ENCODE data around the gene MYOF. TPM values are rescaled to one million over a fixed set of nuclear protein-coding genes. Genes with fewer than 3 reads are reported as not detected.

The MYOF gene
- total RNA-seq, 1 donor from 2014 or later = 21.0 TPM

DNA sequence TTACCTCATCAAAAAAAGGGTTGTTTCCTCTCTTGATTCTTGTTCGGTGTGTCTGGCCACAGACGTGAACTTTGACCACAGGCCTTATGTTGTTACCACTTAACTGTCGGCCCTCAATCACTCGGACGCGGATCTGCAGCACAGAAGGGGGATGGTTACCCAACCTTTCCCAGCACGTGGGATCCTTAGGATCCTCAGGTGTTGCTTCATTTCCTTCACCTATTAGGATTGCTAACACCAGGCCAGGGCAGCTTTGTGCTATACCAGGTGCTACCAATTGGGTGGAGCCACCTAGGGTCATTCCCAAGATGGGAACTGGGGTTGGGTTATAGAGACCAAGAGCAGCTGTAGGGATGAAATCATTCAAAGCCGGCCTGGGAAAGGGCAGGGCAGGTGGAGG is 73.4 kb downstream of the MYOF start:
- DNase-seq (no peak), ATAC-seq (no peak)
- intact Hi-C loops (cut with micrococcal nuclease) = no loop called here

DNA sequence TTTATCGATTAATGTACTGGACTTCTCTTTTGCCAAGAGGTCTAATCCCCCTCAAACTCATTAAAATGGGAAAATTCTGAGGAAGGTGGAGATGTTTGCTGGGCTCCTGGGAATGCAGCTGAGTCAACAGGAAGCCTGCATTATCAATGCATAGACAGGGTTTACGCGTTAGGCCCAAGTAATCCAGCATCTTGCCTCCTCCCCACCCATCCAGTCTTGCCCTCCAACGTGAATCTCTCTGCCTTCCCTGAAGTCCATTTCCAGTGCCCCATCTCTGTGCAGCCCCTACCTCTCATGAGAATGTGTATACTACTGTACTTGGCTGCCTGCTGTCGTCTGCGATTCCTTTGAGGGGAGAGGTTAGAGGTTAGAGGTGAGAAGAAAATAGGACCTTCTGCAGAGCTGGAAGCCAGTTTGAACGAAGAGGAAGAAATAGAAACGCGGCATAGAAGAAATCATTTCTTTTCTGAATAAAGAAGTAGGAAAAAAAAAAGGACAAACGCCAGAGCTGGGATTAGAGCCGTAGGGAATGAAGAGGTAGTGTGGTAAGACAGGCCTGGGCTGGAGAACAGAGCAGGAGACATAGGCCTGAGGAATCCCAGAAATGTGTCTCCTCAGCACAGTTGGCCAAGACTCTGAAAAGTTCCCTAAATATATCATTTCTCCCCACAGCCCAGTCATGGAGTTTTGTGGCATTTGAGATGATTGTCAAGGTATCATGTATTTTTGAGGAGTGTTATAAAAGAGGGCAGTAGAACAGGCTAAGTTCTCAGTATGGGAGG is 75.6 kb downstream of the MYOF start:
- no peak for DNase-seq
- no peak for ATAC-seq
- intact Hi-C loops (cut with micrococcal nuclease) = no loop called here

DNA sequence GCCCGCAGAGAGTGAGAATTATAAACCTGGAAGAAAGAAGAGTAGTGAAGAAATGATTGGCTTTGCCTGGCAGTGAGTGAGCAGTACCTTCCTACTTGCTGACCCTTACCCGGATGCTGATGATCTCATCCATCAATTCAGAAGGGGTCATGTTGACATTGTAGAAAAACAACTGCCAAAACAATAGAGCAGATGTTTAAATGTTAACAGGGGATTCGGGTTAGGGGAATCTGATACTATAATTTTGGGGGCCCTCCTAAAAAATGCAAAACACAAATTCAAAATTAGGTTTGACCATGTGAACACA is 78.1 kb downstream of the MYOF start:
- intact Hi-C loops (cut with micrococcal nuclease) = no loop called here
- ATAC-seq = no peak

DNA sequence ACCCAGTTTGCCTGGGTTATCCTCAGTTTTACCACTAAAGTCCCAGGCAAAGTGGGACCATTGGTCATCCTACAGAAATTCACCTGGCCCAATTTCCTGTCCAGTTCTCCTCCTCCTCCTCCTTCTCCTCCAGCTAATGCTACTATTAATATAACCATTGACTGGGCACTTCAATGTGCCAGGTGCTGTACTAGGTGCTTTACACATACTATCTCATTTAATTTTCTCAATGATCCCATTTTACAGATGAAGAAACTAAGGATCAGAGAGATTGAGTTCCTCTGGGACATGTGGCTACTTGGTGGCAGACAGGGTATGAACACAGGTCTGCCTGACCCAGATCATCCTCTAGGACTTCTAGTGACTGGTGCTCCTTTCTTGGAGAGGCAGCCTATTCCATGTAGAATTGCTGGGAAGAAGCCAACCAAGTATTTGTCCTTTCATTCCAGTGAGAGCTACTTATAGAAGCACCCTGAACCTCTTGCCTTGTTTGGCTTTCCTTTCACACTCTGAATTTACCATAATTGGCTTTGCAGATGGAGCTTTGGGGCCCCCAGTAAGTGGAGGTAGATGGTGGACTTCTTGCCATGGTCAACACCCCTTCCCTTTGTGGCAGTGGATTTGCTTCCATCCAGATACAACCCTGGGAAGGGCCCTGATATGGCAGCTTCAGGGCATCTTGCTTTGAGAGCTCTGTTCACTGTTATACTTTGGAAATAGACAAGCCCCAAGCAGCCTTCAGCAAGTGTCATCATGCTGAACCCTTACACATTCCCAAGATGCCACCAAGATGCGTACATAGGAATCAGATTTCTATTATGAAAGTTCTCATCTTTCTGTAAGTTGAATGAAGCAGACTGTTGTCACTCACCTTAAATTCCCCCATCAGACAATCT is 78.7 kb downstream of the MYOF start:
- ATAC-seq = peak; percentile 6
- no peak for DNase-seq
- intact Hi-C loops (cut with micrococcal nuclease) = no loop called here

More for the DNA sequence above, 78.1 kb downstream of the MYOF start:
- no peak for DNase-seq

DNA sequence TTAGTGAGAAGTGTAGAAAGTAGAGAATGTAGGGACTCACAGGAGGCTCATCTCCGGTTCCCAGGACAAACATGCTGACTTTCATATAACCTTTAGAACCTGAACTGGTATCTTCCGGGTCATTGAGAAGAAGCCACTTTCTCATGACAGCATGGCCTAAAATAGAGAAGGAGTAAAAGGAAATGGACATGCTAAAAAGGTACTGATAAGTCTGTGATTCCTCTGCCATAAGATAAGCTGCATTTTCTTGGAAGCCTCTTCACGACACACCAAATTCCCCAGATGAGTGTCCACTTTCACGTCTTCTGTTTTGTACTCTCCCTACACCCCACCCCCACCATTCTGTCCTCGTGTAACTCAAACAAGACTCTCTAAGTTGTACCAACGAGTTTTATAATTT is 79.9 kb downstream of the MYOF start:
- peak; percentile 38 for ATAC-seq
- intact Hi-C loops (cut with micrococcal nuclease) = no loop called here
- no peak for DNase-seq

DNA sequence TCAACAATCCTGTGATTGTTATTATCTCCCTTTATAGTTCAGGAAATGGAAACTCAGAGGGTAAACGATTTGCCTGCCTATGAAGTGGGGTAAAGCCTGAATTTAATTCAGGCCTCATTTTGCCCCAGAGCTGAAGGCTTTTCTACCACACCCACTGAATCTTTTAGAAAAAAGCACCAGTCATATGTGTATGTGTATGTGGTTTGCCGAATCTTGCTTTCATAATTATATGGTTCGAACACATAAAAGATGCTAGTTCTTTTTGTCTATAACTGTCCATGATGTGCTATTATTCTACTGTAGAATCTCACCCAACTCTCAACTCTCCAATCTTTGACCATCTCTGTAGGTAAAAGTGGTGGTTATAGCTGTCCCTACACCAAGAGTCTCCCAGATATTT is 83.6 kb downstream of the MYOF start:
- intact Hi-C loops (cut with micrococcal nuclease) = no loop called here
- no peak for ATAC-seq
- no peak for DNase-seq

DNA sequence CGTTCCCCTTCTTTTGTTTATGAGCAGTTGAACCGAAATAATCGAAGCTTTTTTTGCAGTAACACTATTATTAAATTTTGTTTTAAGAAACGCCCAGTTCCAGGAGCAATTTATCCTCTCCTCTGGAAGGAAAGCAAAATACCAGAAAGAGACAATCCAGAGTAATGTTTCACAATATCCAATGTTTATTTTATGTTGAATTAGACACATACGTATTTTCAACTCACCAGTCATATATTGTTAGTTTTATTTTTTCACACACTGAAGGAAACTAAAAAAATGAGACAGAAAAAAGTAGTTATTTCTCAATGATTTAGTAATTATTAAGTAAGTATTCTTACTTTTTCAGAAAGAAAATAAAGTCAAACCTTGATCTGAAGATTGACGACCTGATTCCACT is 85.1 kb downstream of the MYOF start:
- no peak for ATAC-seq

DNA sequence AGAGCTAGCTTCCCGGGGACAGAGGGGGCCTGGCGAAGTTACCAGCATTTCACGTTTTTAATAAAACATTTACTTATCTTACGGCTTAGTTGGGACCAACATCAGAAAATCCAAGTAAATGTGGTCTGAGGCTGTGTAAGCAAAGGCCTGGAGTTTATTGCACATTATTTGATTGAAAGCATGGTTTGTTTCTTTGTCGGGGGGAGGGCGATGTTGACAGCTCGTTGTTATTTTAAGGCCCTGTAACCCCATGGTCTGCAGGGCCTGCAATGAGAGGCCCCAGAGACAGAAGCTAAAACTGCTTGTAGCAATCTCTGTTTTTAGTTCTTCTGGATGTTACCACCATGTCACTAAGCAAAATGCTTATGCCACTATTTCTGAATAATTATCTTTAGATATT is 88.9 kb downstream of the MYOF start:
- ATAC-seq (peak; percentile 71), DNase-seq (no peak)
- intact Hi-C loops (cut with micrococcal nuclease) = no loop called here

More for the DNA sequence above, 85.1 kb downstream of the MYOF start:
- intact Hi-C loops (cut with micrococcal nuclease) = no loop called here
- no peak for DNase-seq

DNA sequence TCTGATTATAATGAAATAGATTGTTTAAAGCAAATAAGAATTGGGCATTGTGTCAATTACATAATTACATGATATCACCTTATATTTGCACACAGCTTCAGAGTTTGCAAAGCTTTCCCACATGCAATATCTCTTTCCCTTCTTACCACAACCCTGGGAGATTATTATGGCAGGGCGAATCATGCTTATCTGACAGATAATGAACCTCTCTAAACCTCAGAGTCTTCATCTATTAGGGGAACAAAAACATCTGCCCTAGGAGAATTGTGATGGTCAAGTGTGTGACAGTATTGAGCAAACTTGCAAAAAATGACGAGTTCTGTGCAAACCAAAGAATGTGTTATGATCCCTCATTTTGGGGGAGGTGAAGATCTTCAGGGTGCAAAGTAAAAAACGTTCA is 90.0 kb downstream of the MYOF start:
- ATAC-seq (no peak), DNase-seq (no peak)
- intact Hi-C loops (cut with micrococcal nuclease) = no loop called here

DNA sequence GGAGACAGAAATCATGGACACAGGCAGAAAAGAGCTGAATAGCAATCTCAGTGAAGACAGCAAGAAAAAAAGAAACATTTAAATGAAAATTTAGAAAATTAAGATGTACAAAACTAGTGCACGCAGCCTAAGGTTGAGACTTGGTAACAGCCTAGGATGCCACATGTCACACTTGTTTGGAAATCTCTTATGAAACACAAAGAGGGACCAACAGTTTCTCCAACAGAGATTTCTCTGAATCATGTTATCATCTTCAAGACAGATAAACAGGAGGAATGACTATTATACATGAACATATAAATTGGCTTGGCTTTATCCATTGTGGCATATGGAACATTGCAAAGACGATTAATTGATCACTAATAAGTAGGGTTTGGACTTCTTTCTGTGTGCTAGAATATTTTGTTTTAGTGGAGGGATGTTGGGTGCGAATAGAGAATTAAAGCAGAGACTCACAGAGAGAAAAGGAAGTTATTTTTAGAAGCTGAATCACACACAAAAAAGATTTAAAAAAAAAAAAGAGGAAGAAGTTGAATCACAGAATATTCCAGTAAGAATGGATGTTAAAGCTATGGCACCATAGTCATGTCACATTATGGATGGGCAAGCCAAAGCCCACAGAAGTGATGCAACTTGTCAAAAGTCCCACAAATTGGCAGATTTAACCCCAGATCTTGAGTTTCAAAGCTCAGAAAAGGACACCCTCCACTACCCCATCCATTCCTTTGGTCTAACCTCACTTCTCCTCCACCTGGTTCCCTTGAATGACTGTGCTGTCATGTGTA is 91.6 kb downstream of the MYOF start:
- intact Hi-C loops (cut with micrococcal nuclease) = no loop called here
- ATAC-seq (no peak), DNase-seq (no peak)

DNA sequence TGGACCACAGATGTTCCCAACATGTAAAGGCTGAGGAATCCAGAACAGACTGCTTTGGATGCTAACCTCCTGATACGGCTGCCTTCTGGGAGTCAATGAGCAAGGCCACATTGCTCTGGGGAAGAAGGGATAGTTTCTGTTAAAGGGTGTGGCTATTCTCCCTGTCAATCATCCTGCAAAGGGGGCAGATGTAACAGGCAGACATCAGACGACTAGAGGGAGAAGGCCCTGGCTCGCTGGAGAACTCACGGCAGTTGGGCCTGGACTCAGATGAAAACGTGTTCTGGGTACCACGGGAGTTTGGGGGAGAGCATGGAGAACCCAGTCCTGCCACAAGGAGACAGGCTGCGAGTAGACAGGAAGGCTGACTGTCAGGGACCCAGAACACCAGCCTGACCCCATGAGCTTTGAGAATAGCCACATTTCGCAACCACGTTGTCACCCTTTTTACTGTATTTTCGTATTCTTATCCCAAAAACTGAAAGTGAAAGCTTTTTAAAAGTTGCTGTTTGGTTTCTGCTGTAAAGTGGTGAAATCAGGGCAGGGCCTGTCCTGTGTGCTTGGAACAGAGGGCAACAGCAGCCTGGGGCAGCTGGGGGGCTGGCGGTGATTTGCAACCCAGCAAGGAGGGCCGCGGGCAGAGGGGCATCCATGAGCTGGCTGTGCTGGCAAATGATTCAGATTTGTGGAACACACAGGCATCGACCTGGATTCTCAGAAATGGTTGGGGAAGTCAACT is 95.3 kb downstream of the MYOF start:
- intact Hi-C loops (cut with micrococcal nuclease) = no loop called here
- DNase-seq (peak; percentile 37), ATAC-seq (peak; percentile 61)

DNA sequence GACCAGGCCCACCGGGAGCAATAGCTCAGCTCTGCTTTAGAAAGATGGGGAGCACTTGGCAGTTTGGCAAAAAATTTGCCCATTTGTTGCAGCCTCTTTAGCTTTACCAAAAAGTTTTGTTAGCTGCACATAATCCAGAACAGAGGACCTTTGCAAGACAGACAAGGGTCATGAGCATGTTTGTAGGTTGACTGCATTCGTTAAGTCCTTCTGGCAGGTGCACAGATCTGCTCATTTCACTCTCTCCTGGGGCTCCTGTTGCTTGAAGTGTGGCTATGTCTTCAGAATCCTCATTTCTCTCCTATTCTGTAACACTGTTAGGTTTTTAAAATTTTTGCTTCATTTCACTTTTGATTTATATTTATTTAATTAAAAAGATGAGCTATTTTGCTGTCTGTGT is 96.8 kb downstream of the MYOF start:
- DNase-seq (no peak), ATAC-seq (no peak)
- intact Hi-C loops (cut with micrococcal nuclease) = no loop called here

DNA sequence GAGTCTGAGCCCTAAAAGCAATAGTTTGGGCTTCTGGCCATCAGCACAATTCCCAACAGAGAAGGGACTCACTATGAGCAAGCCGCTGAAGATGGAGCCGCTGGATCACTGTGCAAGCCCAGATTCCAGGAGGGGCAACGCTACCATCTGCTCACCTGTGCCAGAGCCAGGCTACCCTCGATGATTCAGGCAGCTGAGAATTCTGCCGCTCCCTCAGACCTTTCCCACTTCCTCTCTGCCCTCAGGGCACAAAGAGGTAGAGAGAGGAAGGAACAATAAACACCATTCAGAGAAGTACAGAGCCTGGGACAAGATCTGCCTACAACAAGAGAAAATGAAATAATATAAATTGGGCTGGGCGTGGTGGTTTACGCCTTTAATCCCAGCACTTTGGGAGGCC is 98.1 kb downstream of the MYOF start:
- no peak for DNase-seq
- intact Hi-C loops (cut with micrococcal nuclease) = no loop called here
- no peak for ATAC-seq

DNA sequence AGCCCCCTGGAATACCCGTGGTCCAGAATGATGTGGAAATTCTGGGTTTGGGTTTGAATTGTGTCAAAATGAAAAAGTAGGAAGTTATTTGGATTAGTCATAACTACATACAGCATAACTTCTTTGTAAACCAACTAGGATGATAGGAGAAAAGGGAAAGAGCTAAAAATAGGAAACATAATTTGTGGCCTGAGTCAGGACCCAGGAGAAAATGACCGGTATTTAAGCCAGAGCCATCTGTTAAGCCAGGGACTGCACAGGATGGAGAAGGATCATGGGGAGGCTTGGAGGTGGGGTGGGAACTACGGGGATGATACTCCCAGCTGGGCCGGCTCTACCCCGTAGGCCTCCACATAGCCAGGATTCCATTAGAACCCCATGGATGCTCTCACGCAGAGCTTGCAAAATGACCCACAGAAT is 98.6 kb downstream of the MYOF start:
- ATAC-seq (peak; percentile 63), DNase-seq (no peak)
- intact Hi-C loops (cut with micrococcal nuclease) = no loop called here

DNA sequence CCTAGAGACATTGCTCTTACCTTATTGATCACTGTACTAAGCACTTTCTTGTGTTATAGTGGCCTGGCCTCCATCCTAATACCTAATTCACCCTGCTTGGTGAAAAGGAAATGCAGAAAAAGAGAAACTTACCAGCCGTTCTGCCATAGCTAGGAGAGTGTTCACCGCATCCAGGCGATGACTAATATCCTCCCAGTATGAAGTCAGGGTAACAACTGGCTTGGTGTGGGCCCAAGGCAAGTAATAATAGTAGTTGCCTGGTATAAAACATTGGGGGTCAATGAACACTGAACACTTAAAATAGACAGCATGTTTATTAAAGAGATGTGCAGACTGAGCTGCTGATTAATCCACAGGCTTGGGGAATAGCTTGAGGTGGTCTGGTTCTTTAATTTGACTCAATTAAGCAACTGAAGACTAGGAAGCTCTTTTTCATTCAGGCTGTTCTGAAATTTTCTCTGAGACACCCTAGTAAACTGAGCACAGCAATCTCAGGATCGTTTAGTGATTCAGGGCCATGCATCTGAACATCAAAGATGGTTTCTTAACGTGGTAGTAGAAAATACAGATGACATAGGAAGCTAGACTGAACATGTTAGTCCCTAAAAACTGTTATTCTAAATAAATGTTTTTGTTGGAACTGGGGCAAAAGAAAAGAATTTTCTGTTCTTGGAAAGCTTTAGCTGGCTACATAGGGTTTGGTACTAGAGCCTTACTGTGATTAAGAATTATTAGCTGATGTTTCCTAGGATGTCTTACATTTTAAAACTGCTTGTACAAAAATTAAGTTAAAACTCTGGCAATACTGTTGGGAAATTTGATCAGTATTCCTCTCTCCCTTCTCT is 102.2 kb downstream of the MYOF start:
- no peak for DNase-seq
- intact Hi-C loops (cut with micrococcal nuclease) = no loop called here
- no peak for ATAC-seq

DNA sequence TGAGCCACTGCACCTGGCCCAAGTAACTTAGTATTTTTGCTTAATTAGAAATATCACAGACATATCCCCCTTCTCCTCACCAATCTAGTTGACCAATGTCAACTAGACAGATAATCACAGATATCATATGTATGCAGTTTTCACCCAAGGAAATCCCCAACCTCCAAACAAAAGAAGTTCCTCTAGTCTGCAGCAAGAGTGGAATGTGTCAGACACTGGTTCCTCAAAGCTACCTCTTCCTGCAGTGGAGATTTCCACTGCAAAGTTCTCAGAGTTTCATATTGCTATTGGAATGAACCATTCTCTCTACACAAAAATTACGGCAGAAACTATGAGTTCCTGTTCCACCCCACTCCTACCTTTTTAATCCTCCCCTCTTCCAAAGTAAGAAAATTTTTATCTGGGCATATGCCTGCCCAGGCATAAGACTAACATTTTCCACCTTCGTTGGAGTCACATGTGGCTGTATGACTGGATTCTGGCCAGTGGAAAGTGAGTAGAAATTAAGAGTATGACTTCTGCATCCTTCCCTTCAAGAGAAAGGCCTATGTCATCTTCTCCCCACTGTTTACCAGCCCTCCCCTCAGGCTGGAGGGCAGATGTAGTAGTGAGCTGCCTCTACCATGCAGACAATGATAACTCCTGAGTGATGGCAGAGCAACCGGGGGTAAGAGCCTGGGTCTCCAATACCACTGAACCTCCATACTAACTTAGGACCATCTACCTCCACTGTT is 103.0 kb downstream of the MYOF start:
- no peak for ATAC-seq
- DNase-seq = no peak
- intact Hi-C loops (cut with micrococcal nuclease) = no loop called here

DNA sequence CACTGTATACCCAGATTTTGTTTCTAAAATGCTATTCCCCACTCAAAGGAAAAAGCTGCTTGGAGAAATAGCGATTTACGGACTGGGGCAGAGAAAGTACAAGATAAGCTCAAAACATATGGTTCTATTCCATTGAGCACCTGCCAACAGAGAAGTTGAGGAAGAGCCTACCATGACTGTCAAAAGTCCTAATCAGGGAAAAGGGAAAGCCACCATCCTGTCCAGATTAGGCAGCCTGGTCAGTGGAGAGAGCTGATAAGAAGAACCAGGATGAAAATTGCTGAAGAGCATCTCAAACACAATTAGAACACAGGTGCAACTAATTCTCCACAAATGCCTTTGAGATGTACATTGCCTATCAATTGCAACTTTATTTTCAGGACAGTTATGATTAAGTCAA is 104.1 kb downstream of the MYOF start:
- ATAC-seq (no peak), DNase-seq (no peak)
- intact Hi-C loops (cut with micrococcal nuclease) = no loop called here

Measured in left ventricle myocardium superior (tissue), 1 donor.